Epithelial cell of prostate (primary cell): ENCODE results near the gene CSN2.
"Not testable (repeated sequence)": the region's sequence is repeated elsewhere in the genome, so short reads cannot be mapped to it uniquely, and the experiment has no call there.

Source experiments
- DNase-seq: peaks from one replicate; pipeline ENCODE4 v3.0.0-alpha.2; 2011; ENCODE audit warnings: low read depth, low spot score
- H3K27ac ChIP-seq: fragments of 450-650 bp; 2 replicates; pipeline ENCODE4 v1.5.1; 2017; ENCODE audit warnings: mild to moderate bottlenecking

CSN2 gene

GRCh38 chr4:69965628-69966027 lies at the start of gene CSN2:
Gene CSN2 (minus strand): TSS chr4:69965728. CDS start chr4:69960995, 4,733 bp downstream.
- DNase-seq, result no peak
- H3K27ac ChIP-seq, result no peak within 1 kb of the TSS

- no peak overlapping the region for H3K27ac ChIP-seq
- DNase-seq, result no peak
Measured at GRCh38 chr4:70008771-70009170, 43.2 kb upstream of the CSN2 start.

- no peak for DNase-seq
Measured at GRCh38 chr4:70002507-70002906, 37.0 kb upstream of the CSN2 start.

GRCh38 chr4:70000711-70001110 lies 35.2 kb upstream of the CSN2 start:
- no peak for DNase-seq
- no peak overlapping the region for H3K27ac ChIP-seq

More at GRCh38 chr4:70002507-70002906, 37.0 kb upstream of the CSN2 start:
- H3K27ac ChIP-seq, result no peak overlapping the region

GRCh38 chr4:69999420-69999819 lies 33.9 kb upstream of the CSN2 start:
- DNase-seq, result no peak

GRCh38 chr4:69995526-69996016 lies 30.0 kb upstream of the CSN2 start, which contains the start of gene STATH:
Gene STATH (plus strand): TSS chr4:69995966. CDS start chr4:69998438, 2,472 bp downstream.
- peak; percentile 8 for DNase-seq
- H3K27ac ChIP-seq, result no peak within 1 kb of the TSS

More at GRCh38 chr4:69999420-69999819, 33.9 kb upstream of the CSN2 start:
- H3K27ac ChIP-seq, result no peak overlapping the region

- DNase-seq, result no peak
- no peak overlapping the region for H3K27ac ChIP-seq
Measured at GRCh38 chr4:69994782-69995181, 29.3 kb upstream of the CSN2 start.

- no peak for DNase-seq
- no peak overlapping the region for H3K27ac ChIP-seq
Measured at GRCh38 chr4:69991016-69991415, 25.5 kb upstream of the CSN2 start.

GRCh38 chr4:69986663-69987062 lies 21.1 kb upstream of the CSN2 start:
- H3K27ac ChIP-seq, result no peak overlapping the region
- no peak for DNase-seq

GRCh38 chr4:69984030-69984443 lies 18.5 kb upstream of the CSN2 start:
- DNase-seq, result peak; percentile 74
- no peak overlapping the region for H3K27ac ChIP-seq

GRCh38 chr4:69977582-69977981 lies 12.1 kb upstream of the CSN2 start:
- no peak overlapping the region for H3K27ac ChIP-seq
- no peak for DNase-seq

GRCh38 chr4:69974631-69975030 lies 9.1 kb upstream of the CSN2 start:
- no peak overlapping the region for H3K27ac ChIP-seq
- no peak for DNase-seq

GRCh38 chr4:69970071-69970470 lies 4.5 kb upstream of the CSN2 start:
- DNase-seq, result no peak
- H3K27ac ChIP-seq, result no peak overlapping the region

- no peak for DNase-seq
Measured at GRCh38 chr4:69957209-69957608, 8.3 kb downstream of the CSN2 start.

GRCh38 chr4:69951602-69952001 lies 13.9 kb downstream of the CSN2 start:
- no peak for DNase-seq
- no peak overlapping the region for H3K27ac ChIP-seq

More at GRCh38 chr4:69957209-69957608, 8.3 kb downstream of the CSN2 start:
- H3K27ac ChIP-seq, result no peak overlapping the region

- H3K27ac ChIP-seq, result no peak overlapping the region
- no peak for DNase-seq
Measured at GRCh38 chr4:69936566-69936965, 29.0 kb downstream of the CSN2 start.

- no peak overlapping the region for H3K27ac ChIP-seq
- DNase-seq, result no peak
Measured at GRCh38 chr4:69934150-69934549, 31.4 kb downstream of the CSN2 start.

GRCh38 chr4:69930768-69931167 lies 34.8 kb downstream of the CSN2 start, which contains the start of gene CSN1S1:
Gene CSN1S1 (plus strand): TSS chr4:69931068. CDS start chr4:69932556, 1,488 bp downstream.
- DNase-seq, result no peak
- no peak within 1 kb of the TSS for H3K27ac ChIP-seq

- not testable (repeated sequence) for DNase-seq
Measured at GRCh38 chr4:69923782-69924410, 41.6 kb downstream of the CSN2 start.

GRCh38 chr4:69920874-69921273 lies 44.7 kb downstream of the CSN2 start:
- no peak overlapping the region for H3K27ac ChIP-seq

More at GRCh38 chr4:69923782-69924410, 41.6 kb downstream of the CSN2 start:
- not testable (repeated sequence) for H3K27ac ChIP-seq

GRCh38 chr4:69910016-69910782 lies 55.3 kb downstream of the CSN2 start:
- no peak for DNase-seq
- H3K27ac ChIP-seq, result peak overlapping the region; percentile 21

More at GRCh38 chr4:69920874-69921273, 44.7 kb downstream of the CSN2 start:
- DNase-seq, result no peak
